Measurements from ENCODE around the gene HDAC10.

Gene HDAC10

DNA sequence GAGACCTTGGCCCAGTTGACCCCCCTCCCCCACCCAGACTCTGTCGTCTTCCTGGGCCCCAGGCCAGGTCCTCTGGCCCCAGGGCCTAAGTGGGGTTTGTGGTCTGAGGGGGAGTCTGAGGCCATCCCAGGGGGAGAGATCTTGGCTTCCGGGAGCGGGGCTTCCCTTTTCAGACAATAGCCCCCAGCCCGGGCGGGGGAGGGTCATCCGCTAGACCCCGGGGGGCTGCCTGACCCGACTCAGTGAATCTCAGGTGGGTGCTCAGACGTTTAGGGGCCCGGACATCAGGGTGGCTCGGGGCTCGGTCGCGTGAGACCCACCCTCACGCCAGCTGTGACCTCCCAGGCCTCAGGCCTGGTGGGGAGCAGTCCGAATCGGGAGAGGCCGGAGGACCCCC is 18.5 kb upstream of the HDAC10 start:
- no peak for DNase-seq

GRCh38 chr22:50268655-50269113 is 17.6 kb upstream of the HDAC10 start:
- DNase-seq: no peak

GRCh38 chr22:50267591-50268390 is 16.7 kb upstream of the HDAC10 start:
- DNase-seq: no peak

DNA sequence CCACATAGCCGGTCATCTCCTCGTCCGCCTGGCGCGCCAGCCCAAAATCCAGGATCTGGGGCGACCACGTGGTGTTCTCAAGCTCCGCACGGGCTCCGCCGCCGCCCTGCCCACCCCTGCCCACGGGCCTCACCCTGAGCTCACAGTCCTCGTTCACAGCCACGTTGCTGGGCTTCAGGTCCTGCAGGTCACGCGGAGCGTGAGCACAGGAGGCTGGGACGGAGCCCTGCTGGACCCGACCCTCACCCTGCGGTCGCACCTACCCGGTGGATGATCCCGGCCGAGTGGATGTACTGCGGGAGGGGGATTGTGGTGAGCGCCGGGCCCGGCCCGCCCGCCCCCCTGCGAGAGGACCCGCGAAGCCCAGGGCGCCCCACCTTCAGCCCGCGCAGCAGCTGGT is 15.9 kb upstream of the HDAC10 start:
- no peak for DNase-seq

GRCh38 chr22:50264946-50265669 is 14.0 kb upstream of the HDAC10 start:
- no peak for DNase-seq

DNA sequence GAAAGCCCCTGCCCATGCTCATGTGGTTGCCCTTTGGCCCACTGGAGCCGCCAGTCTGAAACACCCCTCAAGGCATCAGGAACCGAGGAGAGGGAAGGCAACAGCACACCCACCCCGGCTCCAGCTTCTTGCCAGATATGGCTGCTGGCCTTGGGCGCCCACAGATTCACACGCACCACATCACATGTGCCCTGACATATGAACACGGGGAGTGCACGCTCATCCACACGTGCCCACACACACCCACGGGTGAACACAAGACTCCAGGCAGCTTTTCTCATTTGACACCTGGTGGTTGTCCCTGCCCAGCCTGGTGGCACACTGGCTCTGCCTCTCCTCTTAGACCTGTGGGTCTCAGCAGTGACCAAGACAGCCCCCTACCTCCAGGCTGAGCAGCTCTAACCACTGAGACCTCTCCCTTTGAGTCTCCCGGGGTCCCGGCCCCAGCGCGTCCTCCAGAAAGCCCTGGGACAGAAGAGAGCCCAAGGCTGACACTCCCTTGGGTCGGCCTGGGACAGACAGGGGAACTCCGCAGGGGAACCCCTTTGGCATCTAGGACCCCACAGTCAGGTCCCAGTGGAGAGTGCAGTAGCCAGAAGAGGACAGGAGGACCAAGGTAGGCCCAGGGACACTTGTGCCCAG is 13.2 kb upstream of the HDAC10 start:
- DNase-seq: no peak

DNA sequence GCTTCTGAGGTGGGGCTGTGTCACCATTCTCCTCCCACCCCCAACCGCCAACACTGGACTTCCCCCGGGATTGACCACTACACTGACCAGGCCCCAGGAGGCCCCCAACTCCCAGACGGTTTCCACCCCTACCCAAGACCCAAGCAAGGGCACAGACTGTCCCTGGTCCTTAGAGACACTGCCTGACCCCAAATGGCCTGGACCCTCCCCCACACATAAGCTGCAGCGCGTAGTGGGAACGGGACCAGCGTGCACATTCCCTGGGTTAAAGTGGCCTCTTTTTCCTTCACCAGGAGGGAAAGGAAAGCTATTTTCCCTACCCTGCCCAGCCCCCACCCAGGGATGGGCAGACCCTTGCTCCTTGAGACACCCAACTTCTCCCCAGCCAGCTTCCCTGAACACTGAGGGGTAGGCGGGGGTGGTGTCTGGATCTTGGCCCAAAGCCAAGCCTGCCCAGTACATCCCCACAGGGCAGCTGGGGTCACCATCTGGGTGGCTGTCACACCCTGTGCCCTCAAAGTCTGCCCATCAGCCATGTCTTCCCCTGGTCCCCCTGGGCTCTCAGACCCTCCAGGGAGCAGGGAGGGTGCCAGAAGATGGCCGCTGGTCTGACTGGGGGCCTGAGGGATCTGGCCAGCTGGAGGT is 12.0 kb upstream of the HDAC10 start:
- no peak for DNase-seq

DNA sequence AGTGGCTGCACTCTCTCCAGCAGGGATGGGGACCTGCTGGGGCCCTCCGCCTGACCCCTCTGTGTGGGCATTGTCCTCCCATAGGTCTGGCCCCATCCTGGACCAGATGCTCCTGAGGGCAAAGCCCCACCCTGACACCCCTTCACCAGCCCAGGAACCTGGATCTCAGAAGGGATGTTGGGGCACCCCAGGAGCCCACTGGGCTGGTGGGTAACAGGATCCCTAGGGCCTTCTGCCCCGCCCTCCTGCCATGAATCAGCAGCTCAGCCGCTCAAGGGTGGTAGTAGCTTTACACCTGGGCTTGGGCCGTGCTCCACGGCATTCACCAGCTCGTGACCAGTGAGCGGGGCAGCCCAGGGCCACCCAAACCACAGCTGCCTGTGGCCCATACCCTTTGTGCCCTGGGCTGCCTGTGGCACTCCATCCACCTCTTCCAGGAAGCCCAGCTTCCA is 11.4 kb upstream of the HDAC10 start:
- DNase-seq: no peak

DNA sequence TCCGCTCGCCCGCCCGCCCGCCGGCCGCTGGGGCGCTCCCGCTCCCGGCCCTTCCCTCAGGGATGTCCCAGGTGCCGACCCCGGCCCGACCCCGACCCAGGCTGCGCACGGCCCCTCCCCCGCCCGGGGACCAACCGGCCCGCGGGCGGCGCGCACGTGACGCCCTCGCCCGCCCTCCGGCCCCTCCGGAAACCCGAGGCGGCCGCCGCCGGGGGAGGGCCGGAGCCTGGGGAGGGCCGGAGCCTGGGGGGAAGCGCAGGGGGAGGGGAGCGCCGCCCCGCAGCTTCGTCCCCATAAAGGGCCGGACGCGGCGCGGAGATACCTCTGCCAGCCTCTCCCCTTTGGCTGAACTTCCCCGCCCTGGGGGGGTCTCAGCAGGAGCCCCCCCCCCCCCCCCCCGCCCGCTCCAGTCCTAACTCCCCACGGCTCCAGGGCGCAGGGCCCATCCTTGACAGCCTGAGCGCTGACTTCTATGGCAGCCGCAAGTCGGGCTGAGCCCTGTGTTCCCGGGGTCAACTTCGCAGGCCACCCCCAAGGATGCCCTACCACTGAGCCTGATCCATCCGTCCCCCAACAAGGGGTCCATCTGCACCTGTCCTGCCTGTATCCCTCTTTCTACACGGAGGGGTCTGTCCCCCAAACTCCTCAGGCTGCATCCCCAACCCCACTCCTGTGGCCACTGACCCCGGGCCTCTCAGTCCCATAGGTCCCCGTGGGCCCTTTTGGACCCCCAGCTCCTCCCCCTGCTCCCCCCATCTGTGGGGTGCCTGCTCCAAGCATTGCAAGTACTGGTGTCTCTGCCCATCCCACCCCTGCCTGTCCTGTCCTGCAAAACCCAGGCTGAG is 10.8 kb upstream of the HDAC10 start, which contains the start of gene MAPK12:
MAPK12 (minus strand) TSS at position 69 of the 845 bp plus-strand sequence. CDS start 174 bp downstream, outside the sequence.
- DNase-seq: no peak

DNA sequence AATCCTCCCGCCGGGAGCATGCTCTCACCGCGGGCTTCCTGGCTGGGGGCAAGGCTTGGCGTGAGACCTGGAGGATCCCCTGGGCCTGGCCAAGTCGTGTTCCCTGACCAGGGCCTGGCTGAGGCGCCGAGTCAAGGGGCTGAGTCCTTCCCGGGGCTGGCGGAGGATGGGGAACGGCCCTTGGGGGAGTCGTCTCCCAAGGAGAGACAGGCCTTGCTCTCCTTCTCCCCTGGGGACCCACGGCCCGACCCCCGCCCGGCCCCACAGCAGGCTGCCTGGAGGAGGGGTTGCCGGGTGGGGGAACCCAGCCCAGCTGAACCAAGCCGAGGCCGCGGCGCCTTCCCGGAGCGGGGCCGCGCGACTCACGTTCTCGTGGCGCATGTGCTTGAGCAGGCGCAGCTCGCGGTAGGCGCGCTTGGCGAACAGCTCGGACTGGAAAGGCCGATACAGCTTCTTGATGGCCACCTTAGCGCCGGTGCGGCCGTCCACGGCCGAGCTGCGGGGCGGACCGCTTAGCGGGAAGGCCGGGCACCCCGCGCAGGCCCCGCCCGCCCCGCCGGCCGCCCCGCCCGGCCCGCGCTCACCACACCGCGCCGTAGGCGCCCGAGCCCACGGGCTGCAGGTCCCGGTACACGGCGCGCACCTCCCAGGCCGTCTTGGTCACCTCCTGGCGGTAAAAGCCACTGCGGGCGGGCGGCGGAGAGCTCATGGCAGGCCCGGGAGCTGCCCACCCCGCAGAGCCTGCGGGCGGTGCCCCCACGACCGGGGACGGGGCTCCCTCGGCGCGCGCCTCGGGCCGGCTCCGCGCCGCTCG is 9.9 kb upstream of the HDAC10 start:
- DNase-seq: no peak

- DNase-seq: no peak
These were observed 9.4 kb upstream of the HDAC10 start for GRCh38 chr22:50260434-50260800.

DNA sequence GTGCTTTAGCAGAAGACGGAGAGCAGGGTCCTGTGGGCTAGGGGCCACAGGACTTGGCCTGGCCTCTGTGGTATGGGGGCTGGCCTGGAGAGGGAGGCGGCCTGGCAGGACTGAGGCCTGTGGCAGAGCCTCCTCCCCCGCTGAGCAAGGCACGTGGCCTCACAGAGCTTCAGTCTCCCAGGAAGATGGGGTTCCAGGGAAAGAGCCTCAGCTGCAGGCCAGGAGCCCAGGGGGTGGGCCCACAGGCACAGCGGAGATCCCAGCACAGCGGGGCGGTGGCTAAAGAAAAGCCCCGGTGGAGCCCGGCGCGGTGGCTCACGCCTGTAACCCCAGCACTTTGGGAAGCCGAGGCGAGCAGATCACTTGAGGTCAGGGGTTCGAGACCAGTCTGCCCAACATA is 8.2 kb upstream of the HDAC10 start:
- no peak for DNase-seq

GRCh38 chr22:50258361-50259292 is 7.6 kb upstream of the HDAC10 start:
- no peak for DNase-seq

DNA sequence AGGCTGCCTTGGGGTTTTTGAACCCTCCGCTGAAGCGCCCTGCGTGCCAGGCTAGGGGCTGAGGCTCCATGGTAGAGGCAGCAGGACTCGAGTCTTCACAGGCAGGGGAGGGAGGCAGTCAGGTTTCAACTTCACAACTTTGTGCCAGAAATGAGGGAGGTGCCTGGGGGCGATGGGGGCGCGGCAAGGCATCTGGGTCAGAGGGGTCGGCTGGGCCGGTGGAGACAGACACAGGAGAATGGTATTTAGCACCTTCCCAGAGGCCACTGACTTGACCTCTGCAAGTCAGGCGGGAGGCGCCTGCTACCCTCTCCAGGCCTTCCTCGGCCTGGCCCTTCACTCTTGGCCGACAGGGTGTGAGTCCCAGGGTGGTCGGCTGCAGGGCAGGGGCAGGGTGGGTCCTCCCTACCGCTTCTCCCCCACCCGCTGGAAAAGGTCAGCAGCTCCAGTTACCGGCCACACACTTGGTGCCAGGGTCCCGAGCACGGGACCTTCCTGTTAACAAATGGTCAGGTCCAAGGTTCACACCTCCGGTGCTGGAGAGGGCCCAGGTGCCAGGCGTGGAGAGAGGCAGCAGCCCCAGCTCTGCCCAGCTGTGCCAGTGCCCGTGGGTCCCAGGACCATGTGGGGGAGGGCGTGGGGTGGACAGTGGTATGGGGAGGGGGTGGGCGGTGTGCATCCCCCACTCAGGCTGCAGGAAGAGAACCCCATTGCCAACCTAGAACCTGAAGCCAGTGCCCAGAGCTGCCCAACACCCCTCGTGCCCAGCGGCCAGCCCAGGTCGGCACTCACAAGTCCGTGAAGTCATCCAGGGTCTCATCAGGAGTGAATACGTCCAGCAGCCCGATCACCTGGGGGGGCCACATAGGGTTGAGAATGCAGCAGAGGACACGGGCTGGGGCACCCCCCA is 6.6 kb upstream of the HDAC10 start:
- no peak for DNase-seq

- no peak for DNase-seq
These were observed 6.0 kb upstream of the HDAC10 start for GRCh38 chr22:50257041-50257440.

DNA sequence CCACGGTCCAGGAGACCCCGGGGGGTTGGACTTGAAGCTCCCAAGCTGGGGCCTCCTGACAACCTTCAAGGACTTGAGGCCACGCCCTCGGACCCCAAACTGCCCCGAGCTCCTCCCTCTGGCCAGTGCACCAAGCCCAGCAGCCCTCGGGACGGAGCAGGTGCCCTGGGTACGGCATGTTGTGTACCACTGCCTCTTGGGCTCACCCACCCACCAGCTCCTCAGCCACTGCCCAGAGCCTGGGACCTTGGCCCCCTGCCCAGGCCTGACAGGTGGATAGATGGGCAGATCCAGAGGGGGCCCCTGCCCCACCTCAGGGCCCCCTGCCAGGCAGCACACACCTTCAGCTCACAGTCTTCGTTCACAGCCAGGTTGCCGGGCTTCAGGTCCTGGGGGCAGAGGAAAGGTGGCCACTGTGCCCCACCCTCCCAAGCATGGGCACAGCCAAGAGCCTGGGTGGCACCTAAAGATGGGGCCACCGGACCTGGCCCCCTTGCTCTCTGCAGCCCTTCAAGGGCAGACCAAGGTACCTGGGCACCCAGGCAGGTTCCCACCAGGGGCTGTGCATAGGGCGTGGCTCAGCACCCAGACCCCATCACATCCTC is 5.3 kb upstream of the HDAC10 start:
- no peak for DNase-seq

GRCh38 chr22:50255607-50256006 is 4.5 kb upstream of the HDAC10 start:
- no peak for DNase-seq

DNA sequence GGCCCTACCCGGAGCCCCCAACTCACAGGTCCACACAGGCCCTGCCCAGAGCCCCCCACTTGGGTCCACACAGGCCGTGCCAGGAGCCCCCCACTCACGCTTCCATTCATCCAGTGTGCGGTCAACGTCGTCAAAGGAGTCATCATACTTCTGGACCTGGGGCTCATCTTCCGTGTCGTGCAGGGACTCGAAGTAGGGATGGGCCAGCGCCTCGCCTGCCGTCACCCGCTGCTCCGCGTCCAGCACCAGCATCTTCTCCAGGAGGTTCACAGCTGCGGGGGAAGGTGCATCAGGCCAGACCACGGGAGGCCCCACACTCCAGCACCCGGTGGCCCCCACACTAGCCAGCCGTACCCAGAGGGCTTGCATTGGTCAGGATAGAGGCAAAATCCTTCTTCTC is 4.0 kb upstream of the HDAC10 start:
- no peak for DNase-seq

DNA sequence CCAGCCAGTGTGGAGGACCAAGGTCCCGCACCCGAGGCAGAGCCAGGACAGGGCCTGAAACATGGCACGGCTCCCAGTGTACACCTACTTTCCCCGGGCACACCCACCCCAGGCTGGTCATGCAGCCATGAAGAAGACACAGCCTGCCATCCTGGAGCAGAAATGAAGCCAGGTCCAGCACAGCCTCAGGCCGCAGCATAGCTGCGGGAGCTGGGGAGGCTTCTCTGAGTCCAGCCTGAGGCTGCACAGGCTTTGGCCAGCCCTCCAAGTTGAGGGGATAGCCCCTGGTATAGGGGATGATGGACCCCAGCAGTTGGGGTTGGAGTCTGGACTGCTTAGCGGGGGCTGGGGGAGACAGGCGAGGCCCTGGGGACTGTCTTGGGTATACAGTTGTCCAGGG is 2.9 kb upstream of the HDAC10 start:
- DNase-seq: no peak
